GM18870 (cell line): ENCODE results near the gene HIVEP2.

ENCODE experiments used
- ATAC-seq: cut with Tn5 transposase; IDR thresholded peaks from one replicate; pipeline ENCODE4 v1.9.1; 2021; ENCODE audit warnings: moderate library complexity; ENCODE audit not compliant: unreplicated experiment

Gene HIVEP2

DNA sequence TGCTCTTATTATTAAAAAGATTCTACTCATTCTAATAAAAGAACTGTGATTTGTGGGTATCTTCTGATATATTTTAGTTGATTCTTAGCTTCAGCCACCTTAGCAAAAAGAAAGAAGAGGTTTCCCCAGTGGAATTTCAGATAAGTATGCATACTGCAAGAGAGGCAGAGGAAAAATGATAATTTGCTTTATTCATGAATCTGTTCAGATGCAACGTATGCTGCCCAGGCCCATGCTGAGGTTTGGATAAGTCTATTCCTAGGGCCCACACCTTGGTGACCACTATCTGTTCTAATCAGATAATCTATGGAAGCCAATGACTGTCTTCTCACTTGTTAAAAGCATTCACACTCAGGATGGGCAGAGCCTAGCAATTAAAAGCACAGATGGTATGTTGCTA is 194.0 kb downstream of the HIVEP2 start:
- no peak for ATAC-seq

DNA sequence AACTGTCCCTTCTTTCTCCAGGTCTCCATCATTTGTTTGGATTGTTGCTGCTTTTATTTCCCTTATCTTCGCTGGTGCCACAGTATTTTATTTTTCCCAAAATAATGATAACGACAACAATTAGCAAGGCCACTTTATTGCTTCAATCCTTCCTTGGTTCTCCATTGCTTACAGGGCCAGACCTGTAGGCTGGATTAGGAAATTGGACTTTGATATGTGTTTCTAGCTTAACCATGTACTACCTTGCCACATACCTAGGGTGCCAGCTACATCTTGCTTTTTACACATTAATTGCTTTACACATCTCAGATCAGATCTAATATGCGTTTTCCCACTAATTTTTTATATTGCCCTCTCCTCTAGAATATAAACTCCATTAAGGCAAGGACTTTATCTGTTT is 195.4 kb downstream of the HIVEP2 start:
- no peak for ATAC-seq

DNA sequence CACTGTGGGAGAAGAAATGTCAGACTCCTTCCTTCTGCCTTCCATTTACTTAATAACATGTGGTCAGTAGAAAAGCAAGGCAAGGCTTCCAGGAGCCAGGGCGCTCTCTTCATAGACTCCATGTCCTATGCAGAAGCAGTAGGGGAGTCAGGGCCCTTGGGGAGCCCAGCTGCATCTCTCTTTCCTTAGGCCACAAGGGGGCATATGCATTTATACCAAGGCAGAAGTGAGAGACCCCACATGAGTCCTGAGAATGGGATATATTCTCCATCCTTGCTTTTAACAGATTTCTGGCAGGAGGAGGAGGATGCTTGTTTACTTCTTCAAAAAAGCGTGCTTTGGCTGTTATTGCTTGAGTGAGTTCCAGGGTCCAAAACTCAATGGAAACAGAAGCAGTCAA is 198.5 kb downstream of the HIVEP2 start:
- ATAC-seq, result no peak

DNA sequence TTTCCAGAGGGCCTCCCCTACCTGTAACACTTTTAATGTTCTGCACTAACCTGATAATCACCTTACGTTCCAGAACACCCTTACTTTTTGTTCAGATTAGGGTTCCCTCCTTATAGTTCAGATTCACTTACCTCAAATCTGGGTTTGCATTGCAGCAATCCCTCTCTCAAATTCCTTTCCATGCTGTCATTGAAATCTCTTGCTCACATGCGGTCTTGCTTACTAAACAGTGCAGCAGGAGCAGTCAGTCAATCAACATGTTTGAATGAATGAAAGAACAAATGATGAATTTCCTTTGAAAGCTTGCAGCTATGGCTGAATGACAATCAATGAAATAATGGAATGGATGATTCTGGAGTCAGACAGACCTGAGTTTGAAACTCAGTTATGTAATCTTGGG is 200.1 kb downstream of the HIVEP2 start:
- no peak for ATAC-seq

DNA sequence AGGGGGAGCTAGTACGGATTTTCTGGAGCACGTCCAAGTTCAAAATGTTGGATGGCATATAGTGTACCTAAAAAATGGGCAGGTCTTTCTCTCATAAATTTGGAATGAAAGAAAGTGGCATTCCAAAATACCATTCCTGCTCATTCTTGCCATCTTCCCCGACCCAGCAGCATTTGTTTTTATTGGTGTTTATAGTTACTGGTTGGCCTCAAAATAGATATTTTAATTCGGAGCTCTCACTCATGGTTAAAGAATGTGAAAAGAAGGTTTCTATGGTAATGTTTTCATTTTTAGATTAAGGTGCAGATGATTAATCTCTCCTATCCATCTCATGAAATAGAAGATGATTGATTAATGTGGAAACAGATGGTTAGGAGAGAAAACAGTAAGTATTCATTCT is 204.5 kb downstream of the HIVEP2 start:
- no peak for ATAC-seq

DNA sequence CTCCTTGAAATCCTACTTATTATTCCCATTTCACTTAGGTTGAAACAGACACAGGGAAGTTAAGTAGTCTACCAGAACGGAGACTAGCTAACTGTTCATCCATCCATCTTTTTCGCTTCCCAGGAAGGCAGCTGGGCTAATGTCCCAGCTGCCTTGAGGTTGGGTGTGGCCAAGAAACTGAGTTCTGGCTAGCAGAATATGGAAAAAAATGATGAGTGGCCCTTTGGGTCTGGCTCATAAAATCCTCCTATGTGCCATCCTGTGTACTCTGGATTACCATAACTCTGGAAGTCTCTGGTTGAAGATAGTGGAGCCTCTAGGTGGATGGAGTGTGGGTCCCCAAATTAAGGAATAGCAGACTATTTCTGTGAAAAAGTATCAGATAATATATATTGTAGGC is 206.2 kb downstream of the HIVEP2 start:
- no peak for ATAC-seq

DNA sequence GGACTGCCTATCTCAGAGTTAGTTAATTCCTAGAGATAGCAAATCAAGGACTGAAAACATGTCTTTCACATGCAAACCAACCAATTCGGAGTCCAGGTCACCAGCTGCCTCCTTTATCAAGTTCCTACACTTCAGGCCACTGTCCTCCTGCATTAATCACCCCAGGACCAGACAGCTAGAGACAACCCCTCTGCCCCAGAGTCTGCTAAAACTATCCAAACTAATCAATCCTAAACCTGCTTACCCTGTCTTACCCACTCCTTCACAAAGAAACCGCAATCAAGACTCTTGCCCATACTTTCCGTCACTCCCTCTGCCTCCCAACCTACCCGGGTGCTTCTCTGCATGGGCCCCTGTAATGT is 207.0 kb downstream of the HIVEP2 start:
- ATAC-seq, result no peak

DNA sequence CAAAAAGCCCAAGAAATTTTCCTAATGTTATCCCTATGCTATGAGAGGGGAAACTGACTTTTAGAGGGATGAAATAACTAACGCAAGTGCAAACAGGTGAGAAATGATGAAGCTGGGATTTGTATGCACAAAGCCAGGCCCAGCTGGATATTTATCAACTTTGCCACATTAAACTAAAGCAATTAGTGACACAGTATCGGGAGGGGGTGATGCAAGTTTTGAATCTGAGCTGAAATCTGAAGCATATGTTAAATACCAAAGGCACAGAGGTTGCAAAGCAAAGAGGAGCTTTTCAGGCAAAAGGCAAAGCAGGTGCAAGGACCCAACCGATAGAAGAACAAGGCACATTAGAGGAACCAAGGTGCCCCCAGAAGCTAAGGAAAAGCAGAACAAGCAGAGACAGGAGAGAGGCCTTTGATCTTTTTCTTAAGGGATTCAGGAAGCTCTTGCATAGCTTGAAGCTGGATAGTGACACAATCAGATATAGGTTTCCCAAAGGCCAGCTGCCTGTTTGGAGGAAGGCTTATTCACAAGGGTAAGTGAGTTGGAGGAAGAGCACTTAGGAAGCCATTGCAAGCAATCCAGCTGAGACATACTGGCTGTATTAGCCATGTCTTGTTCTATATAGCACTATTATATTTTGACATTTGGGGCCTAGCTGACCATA is 207.5 kb downstream of the HIVEP2 start:
- ATAC-seq, result no peak

DNA sequence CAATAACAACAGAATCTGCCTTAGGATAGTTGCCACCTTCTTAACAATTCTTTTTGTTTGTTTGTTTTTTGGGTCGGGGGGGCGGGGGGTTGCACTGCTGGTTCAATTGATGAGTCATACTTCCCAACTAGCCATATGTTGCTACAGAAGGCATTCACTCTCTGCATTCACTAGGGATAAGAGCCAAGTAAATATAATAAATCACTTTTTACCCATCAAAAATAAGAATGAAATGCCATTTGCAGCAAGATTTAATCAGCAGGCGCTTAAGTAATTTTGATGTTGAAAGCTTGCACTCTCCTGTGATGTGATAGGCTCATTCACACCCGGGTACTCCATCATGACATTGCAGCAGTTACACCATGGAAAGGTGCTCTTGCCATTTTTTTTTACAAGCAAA is 209.8 kb downstream of the HIVEP2 start:
- ATAC-seq, result no peak

DNA sequence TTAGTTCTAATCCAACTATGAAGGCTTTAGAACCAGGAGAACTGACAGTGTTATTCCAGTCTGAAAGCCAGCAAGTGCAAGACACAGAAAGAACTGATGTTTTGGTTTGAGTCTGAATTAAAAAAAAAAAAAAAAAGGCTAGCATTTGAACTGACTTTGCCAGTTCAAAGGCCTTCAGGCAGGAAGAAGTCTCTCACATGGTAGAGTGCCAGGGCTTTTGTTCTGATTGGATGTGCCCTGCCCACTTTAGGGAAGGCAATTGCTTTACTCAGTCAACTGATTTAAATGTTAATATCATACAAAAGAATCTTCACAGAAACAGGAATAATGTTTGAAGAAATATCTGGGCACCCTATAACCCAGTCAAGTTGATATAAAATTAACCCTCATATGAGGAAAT is 212.2 kb downstream of the HIVEP2 start:
- no peak for ATAC-seq

DNA sequence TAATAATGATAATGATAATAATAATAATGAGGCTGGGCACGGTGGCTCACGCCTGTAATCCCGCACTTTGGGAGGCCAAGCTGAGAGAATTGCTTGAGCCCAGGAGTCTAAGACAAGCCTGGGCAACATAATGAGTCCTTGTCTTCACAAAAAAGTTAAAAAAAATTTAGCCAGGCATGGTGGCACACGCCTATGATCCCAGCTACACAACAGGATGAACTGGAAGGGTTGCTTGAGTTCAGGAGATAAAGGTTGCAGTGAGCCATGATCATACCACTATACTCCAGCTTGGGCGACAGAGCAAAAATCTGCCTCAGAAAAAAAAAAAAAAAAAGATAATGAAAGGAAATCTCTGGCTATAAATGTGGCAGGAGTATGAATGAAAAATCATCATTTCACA is 213.4 kb downstream of the HIVEP2 start:
- ATAC-seq, result no peak

DNA sequence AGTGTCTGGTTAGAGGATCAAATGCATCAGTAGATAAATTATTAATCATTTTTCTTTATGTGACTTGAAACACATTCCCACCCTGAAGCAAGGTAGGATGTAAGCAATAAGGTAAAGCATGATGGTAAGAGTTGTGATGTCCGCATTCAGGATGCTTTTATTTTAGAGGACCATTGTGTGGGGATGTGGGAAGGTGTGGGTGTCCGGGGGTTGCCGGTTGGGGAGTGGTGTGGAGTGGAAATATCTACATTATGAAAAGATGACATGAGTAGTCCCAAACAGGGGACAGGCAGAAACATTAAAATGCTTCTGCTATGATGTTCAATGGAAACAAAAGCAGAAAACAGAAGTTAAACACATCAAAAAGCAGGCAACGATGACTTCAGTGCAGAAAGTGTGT is 215.4 kb downstream of the HIVEP2 start:
- ATAC-seq, result no peak

DNA sequence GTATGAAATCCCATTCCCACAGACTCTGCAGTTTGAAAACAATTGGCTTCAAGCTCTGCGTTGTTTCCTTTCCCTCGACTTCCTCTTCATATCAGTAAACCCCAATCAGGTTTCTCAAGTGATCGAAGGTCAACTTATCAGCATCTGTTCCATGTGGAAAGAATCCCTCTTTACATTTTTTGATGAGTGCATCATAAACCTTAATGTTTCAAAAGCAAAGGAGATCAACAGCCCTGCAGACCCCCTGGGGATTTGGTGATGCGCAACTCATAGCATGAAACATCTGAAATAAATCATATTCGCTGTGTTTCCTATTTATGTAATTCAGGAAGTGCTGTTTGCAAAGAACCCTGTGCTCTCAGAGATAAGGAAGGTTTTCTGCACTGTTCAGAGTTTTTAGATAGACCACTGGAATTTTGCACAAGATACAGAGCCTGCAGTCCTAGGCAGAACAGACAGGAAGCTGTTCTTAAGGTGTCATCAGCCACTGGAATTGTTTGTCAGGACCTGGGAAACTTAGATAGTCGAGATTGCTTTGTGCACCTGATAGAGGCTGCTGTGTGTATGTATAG is 216.0 kb downstream of the HIVEP2 start:
- no peak for ATAC-seq

DNA sequence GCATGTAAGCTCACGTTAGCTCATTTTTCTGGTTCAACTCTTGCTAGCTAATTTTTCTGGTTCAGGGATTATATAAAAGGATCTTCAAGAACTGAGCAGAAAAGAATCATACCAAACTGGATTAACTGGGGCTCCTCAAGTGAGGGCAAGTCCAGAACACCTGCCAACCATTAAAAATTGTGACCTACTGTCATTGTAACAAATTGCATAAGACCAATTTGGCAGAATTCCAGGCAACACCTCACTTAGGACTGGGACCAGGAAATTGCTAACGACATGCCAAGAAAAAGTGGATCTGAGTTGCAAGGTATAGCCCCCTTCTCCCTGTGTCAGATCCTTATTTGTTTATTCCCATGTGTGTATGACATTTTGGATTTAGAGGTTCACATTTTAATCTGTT is 216.6 kb downstream of the HIVEP2 start:
- ATAC-seq, result no peak

DNA sequence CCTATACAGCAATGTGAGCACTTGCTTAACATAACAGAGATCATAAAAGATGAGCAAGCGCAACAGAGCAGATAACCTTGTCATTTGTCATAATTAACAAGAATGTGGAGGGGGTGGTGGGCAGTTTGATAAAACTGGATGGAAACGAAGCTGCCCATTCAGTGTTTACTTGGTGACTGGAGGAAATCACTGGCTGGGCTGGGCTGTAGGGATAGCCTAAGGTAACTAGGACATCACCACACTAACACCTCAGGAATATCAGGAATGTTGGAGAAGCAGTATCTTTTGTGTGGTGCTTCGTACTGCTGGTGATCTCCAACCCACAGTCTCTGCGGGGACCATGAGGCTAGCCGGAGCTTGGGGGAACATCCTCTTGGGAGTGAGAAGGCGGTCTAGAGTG is 218.4 kb downstream of the HIVEP2 start:
- ATAC-seq, result no peak

DNA sequence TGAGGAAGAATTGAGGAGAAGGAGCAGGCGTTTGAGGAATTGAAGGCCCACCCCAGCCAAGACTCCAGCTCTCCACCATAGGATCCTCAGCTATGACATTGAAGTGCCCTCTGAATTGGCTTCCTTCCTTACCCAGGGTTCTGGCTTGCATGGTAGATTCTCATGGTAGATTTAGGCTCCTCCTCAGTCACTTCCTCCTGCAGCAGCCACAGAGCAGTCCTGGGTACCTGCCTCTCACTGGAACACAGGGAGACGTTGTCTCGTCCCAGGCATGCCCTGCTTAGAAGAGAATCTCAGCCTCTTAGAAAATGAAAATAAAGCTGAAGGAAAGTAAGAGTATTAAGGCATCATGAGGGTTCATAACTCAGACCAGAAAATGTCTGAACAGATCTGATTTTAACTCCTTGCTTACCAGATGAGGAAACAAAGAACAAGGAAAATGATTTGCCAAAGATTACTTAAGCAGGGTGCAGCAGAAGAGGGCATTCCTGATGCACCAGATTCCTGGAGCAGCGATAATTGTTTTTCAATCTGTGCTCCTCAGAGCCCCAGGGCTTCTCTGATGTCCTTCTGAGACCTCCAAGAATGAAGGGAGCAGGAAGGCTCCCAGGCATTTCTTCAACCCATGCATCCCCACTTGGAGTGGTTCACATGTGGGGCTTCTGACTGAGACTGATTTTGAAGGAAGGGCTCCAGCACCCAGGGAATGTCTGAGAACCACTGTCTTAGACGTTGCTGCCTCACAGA is 219.8 kb downstream of the HIVEP2 start:
- no peak for ATAC-seq

DNA sequence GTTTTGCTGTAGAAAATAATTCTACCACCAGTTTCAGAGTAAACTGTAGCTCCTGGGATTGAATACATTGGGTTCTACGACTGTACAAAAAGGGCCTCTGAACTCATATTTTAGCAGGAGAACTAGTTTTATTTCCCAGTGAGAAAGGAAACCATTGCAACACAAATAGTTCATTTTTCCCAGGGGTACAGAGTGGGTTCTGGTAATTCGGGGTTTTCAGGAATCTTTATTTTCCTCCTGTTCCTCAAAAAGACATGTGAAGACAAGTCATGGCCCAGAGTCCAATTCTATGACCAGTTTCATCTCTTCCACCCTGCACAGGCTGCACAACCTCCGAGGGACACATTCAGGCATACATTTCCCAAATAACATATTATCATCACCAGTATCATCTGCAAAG is 222.1 kb downstream of the HIVEP2 start:
- no peak for ATAC-seq

DNA sequence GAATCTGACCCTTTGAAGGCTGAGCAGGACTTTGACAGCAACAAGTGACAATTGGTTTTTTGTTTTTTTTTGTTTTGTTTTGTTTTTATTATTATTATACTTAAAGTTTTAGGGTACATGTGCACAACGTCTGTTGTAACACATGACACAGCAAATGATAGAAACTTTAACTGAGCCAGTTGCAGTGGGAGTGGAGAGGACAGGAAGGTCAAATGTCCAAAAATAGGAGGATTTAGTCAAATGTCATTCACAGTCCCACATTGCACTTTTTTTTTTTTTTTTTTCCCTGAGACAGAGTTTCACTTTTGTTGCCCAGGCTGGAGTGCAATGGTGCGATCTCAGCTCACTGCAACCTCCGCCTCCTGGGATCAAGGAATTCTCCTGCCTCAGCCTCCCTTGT is 223.0 kb downstream of the HIVEP2 start:
- no peak for ATAC-seq

DNA sequence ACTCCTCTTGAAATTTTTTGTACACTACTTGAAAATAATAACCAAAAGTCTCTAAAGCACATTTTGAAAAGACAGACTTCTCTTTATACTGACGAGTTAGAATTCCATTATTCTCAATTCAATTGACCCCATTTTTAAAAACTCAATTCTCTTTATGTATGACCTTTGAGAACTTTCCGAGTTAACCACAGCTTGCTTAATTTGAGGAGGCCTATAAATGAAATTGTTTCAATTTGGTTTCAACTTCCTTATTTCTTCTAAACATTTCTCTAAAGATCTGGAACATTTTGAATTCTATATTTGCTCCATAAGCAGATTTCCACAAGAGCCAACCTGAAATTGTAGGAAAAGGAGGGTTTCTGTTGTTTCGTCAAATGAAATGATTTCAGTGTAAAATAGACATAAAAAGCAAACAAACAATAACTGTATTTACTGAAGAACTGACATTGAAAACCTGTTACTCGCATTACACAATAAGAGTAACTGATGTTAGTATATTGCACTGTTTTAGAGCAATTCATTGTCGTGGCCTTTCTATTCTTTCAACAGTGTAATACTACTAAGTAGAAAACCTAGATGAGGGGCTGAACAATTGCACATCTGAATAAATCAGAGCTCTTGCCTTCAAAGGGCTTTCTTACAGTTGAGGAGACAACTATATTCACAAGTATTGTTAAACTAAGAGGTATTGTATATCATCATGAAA is 223.6 kb downstream of the HIVEP2 start:
- no peak for ATAC-seq

DNA sequence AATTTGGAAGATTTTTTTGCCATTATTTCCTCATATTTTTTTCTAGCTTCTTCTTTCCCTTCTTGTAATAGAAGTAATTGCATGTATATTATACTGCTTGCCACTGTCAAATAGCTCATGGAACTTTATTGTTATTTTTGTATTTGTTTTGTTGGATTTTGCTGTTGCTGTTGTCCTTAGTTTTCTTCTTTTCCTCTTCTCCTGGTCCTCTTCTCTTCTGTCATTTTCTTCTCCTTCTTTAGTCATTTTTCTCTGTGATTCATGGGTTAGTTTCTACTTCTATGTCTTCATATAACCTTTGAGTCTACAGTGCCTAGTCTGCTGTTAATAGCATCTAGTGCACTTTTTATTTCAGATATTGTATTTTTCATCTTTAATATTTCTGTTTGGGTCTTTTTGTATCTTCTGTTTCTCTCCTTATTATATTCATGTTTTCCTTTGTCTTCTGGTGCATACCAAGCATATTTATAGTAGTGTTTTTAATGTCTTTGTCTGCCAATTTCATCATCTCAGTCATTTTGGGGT is 226.2 kb downstream of the HIVEP2 start:
- no peak for ATAC-seq

DNA sequence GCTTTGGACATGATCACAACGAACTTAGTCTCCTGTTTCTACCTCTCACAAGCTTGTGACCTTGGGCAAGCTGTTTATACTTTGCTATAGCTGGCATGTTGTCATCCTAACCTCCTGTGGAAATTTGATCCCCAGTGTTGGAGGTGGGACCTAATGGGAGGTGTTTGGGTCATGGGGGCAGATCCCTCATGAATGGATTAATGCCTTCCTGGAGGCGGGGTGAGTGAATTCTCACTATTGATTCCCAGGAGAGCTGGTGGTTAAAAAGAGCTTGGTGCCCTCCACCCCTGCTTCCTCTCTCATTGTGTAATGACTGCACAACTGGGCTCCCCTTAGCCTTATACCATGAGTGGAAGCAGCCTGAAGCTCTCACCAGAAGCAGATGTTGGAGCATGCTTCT is 228.9 kb downstream of the HIVEP2 start:
- no peak for ATAC-seq
